Smooth muscle cell (in vitro differentiated cells): ENCODE measurements around the gene HNRNPM. TPM values are rescaled to one million over a fixed set of nuclear protein-coding genes. Genes with fewer than 3 reads are reported as not detected.
"Not testable (repeated sequence)": the region's sequence is repeated elsewhere in the genome, so short reads cannot be mapped to it uniquely, and the experiment has no call there.

Experiments
- DNase-seq: peaks from one replicate; lab custom pipeline; 2025; ENCODE audit not compliant: unreplicated experiment; lab: John Stamatoyannopoulos, UW
- H2AFZ ChIP-seq: fragments of 200-600 bp; sonication (generic); 2 replicates; pipeline ENCODE4 v1.6.0; 2016; ENCODE audit warnings: antibody characterized with exemption, low read depth, mild to moderate bottlenecking
- H3F3A ChIP-seq: fragments of 200-600 bp; sonication (generic); 2 replicates; pipeline ENCODE4 v1.6.0; 2017; ENCODE audit warnings: antibody characterized with exemption, low read depth
- H3K27ac ChIP-seq: fragments of 200-600 bp; sonication (generic); 2 replicates; pipeline ENCODE4 v1.5.1; 2016; ENCODE audit warnings: low read depth, mild to moderate bottlenecking
- H3K27me3 ChIP-seq: fragments of 200-600 bp; sonication (generic); 2 replicates; pipeline ENCODE4 v1.6.1; 2016; ENCODE audit warnings: low read depth, mild to moderate bottlenecking
- H3K36me3 ChIP-seq: fragments of 200-600 bp; sonication (generic); 2 replicates; pipeline ENCODE4 v1.5.1; 2016; ENCODE audit warnings: low read depth
- H3K4me1 ChIP-seq: fragments of 200-600 bp; sonication (generic); 2 replicates; pipeline ENCODE4 v1.5.1; 2016; ENCODE audit warnings: low read depth
- H3K4me2 ChIP-seq: fragments of 200-600 bp; sonication (generic); 2 replicates; pipeline ENCODE4 v1.6.0; 2016; ENCODE audit warnings: mild to moderate bottlenecking
- H3K4me3 ChIP-seq: fragments of 200-600 bp; sonication (generic); 2 replicates; pipeline ENCODE4 v1.5.1; 2016; ENCODE audit warnings: mild to moderate bottlenecking
- H3K79me2 ChIP-seq: fragments of 200-600 bp; sonication (generic); 2 replicates; pipeline ENCODE4 v1.6.0; 2016; ENCODE audit warnings: low read depth, mild to moderate bottlenecking
- H3K9ac ChIP-seq: fragments of 200-600 bp; sonication (generic); 2 replicates; pipeline ENCODE4 v1.6.0; 2016; ENCODE audit warnings: low read depth
- H3K9me3 ChIP-seq: fragments of 200-600 bp; sonication (generic); replicated peaks from 2 replicates; pipeline ENCODE4 v1.5.1; 2016; ENCODE audit warnings: low read depth
- H4K20me1 ChIP-seq: fragments of 200-600 bp; sonication (generic); 2 replicates; pipeline ENCODE4 v1.6.0; 2016; ENCODE audit warnings: low read depth
- CTCF ChIP-seq: fragments of 200-600 bp; sonication (generic); IDR thresholded peaks from 2 replicates; pipeline ENCODE4 v1.5.1; 2017; ENCODE audit warnings: borderline replicate concordance, mild to moderate bottlenecking, antibody characterized with exemption; ENCODE audit not compliant: insufficient read depth, poor library complexity, severe bottlenecking
- WGBS: methylation state at CpG from one replicate; pipeline ENCODE4 v1.1.7; 2016; ENCODE audit warnings: low lambda C conversion rate; 5-methylcytosine and 5-hydroxymethylcytosine counted together
- polyA plus RNA-seq: library from polyadenylated mRNA; unstranded; fragments of >200 nt; fragmentation: Nextera tagmentation; extraction: Ambion mirVana; gene quantifications from 2 replicates; pipeline ENCODE4 v1.2.1, GENCODE V29; 2016
- total RNA-seq: library from RNA; depleted of rRNA; stranded (reverse); fragments of >200 nt; gene quantifications from 2 replicates; pipeline ENCODE4 v1.2.3, GENCODE V29; 2014

HNRNPM gene
- total and polyA plus RNA-seq, 2 experiments from 2014 or later = 44.3 to 143 TPM

- H3K9ac ChIP-seq = no peak overlapping the region
- H2AFZ ChIP-seq = no peak overlapping the region
- H3K4me3 ChIP-seq = no peak overlapping the region
- H3K4me2 ChIP-seq = no peak overlapping the region
- H3K79me2 ChIP-seq = no peaks in the 10 kb centered on the region
- H3K27me3 ChIP-seq = no peaks in the 10 kb centered on the region
- WGBS = 95% methylated on average over 28 of the region's 28 CpGs
- no peaks in the 10 kb centered on the region for H3K4me1 ChIP-seq
- no peak overlapping the region for H3K27ac ChIP-seq
- TF ChIP-seq CTCF = no peak
- no peaks in the 10 kb centered on the region for H4K20me1 ChIP-seq
- H3F3A ChIP-seq = peaks cover 24% of the 10 kb centered on the region
- no peaks in the 10 kb centered on the region for H3K36me3 ChIP-seq
- DNase-seq = no peak
- no peaks in the 10 kb centered on the region for H3K9me3 ChIP-seq
Measured at GRCh38 chr19:8421484-8422461, 23.0 kb upstream of the HNRNPM start.

GRCh38 chr19:8423817-8424223 is 21.0 kb upstream of the HNRNPM start:
- no peaks in the 10 kb centered on the region for H3K79me2 ChIP-seq
- H3K36me3 ChIP-seq = no peaks in the 10 kb centered on the region
- no peaks in the 10 kb centered on the region for H4K20me1 ChIP-seq
- TF ChIP-seq CTCF = no peak
- H3F3A ChIP-seq = peaks cover 19% of the 10 kb centered on the region
- H3K4me3 ChIP-seq = no peak overlapping the region
- DNase-seq = peak; percentile 57
- peak overlapping the region; percentile 71 for H3K4me2 ChIP-seq
- H3K9me3 ChIP-seq = no peaks in the 10 kb centered on the region
- H3K4me1 ChIP-seq = no peaks in the 10 kb centered on the region
- 23% methylated on average over 9 of the region's 9 CpGs for WGBS
- peak overlapping the region; percentile 60 for H3K9ac ChIP-seq
- H3K27ac ChIP-seq = peak overlapping the region; percentile 96
- H3K27me3 ChIP-seq = no peaks in the 10 kb centered on the region
- H2AFZ ChIP-seq = no peak overlapping the region

GRCh38 chr19:8425331-8425730 is 19.4 kb upstream of the HNRNPM start:
- H3K9me3 ChIP-seq, H2AFZ ChIP-seq, H3K4me1 ChIP-seq, H3K9ac ChIP-seq, H3K4me3 ChIP-seq, H3K27ac ChIP-seq, H3K36me3 ChIP-seq, DNase-seq, H3K79me2 ChIP-seq, H3K27me3 ChIP-seq, H4K20me1 ChIP-seq, H3K4me2 ChIP-seq: not testable (repeated sequence)
- WGBS = 74% methylated on average over 6 of the region's 6 CpGs
- H3F3A ChIP-seq = peaks cover 19% of the 10 kb centered on the region

GRCh38 chr19:8426283-8426682 is 18.5 kb upstream of the HNRNPM start:
- Histone ChIP-seq H3K9me3 (no peaks in the 10 kb centered on the region), H4K20me1 (no peaks in the 10 kb centered on the region), H3K4me1 (no peaks in the 10 kb centered on the region), H3K36me3 (no peaks in the 10 kb centered on the region), H3K27me3 (no peaks in the 10 kb centered on the region), H3K4me3 (no peak overlapping the region), H3K79me2 (no peaks in the 10 kb centered on the region), H3K4me2 (no peak overlapping the region), H3F3A (peaks cover 19% of the 10 kb centered on the region), H2AFZ (no peak overlapping the region), H3K9ac (no peak overlapping the region), H3K27ac (no peak overlapping the region)
- no peak for TF ChIP-seq CTCF
- no peak for DNase-seq
- WGBS = 97% methylated on average over 7 of the region's 7 CpGs
